CD4-positive, CD25-positive, alpha-beta regulatory T cell (primary cell): ENCODE results near the gene ZNF778. TPM values are rescaled to one million over a fixed set of nuclear protein-coding genes. Genes with fewer than 3 reads are reported as not detected.
"Not testable (repeated sequence)": the region's sequence is repeated elsewhere in the genome, so short reads cannot be mapped to it uniquely, and the experiment has no call there.

Source experiments
- ATAC-seq, 2 donors: fragments of 150-1000 bp; cut with Tn5 transposase; one replicate each; pipeline ENCODE4 v1.10.0; 2021; ENCODE audit warnings: low read depth in 2 of 2, moderate number of reproducible peaks in 2 of 2, moderate library complexity in 1 of 2
- DNase-seq, 3 donors: peaks; one replicate each; pipeline versions ENCODE4 v3.0.0 to v3.0.0-alpha.2; 2012 to 2022; ENCODE audit warnings: mixed read lengths in 1 of 3
- H3K27ac ChIP-seq: one replicate; pipeline ENCODE4 v1.7.0; 2013; ENCODE audit warnings: mild to moderate bottlenecking, low read length; ENCODE audit not compliant: insufficient read depth, poor library complexity, severe bottlenecking
- H3K27me3 ChIP-seq: one replicate; pipeline ENCODE4 v1.7.0; 2013; ENCODE audit warnings: low read length; ENCODE audit not compliant: control insufficient read depth, insufficient read depth
- H3K36me3 ChIP-seq: one replicate; pipeline ENCODE4 v1.7.0; 2013; ENCODE audit warnings: mild to moderate bottlenecking, low read length, moderate library complexity; ENCODE audit not compliant: control insufficient read depth, insufficient read depth
- H3K4me1 ChIP-seq: 2 replicates; pipeline ENCODE4 v1.7.0; 2013; ENCODE audit warnings: mild to moderate bottlenecking, low read length; ENCODE audit not compliant: insufficient read depth, control insufficient read depth, poor library complexity, severe bottlenecking
- H3K4me3 ChIP-seq: one replicate; pipeline ENCODE4 v1.7.0; 2013; ENCODE audit warnings: low read depth, mild to moderate bottlenecking, low read length, moderate library complexity
- H3K9me3 ChIP-seq, 2 experiments: 1 replicate in 1 of 2; 2 replicates in 1 of 2; pipeline ENCODE4 v1.7.0; 2013; ENCODE audit warnings: low read length in 2 of 2, mild to moderate bottlenecking in 1 of 2, moderate library complexity in 1 of 2; ENCODE audit not compliant: control insufficient read depth in 2 of 2
- H3K27ac Mint-ChIP-seq, 3 donors: one replicate each; pipeline ENCODE4 v1.8.0; 2020 to 2022; ENCODE audit warnings: mild to moderate bottlenecking in 3 of 3, mixed read lengths in 3 of 3, moderate library complexity in 2 of 3
- H3K27me3 Mint-ChIP-seq: one replicate; pipeline ENCODE4 v1.8.0; 2022; ENCODE audit warnings: mild to moderate bottlenecking, mixed read lengths
- H3K36me3 Mint-ChIP-seq: one replicate; pipeline ENCODE4 v1.8.0; 2020; ENCODE audit warnings: mixed read lengths
- H3K4me1 Mint-ChIP-seq, 4 donors: one replicate each; pipeline ENCODE4 v1.8.0; 2020 to 2022; ENCODE audit warnings: mixed read lengths in 4 of 4, mild to moderate bottlenecking in 1 of 4
- H3K4me3 Mint-ChIP-seq, 4 donors: one replicate each; pipeline ENCODE4 v1.8.0; 2020 to 2022; ENCODE audit warnings: mild to moderate bottlenecking in 4 of 4, mixed read lengths in 4 of 4, moderate library complexity in 3 of 4
- H3K9me3 Mint-ChIP-seq, 7 donors: one replicate each; pipeline ENCODE4 v1.8.0; 2020 to 2022; ENCODE audit warnings: mixed read lengths in 7 of 7, mild to moderate bottlenecking in 3 of 7, moderate library complexity in 2 of 7
- polyA plus RNA-seq, 4 donors: library from polyadenylated mRNA; unstranded; fragments of 300-500 nt; fragmentation: Illumina TruSeq; gene quantifications; one replicate each; pipeline ENCODE4 v1.2.3, GENCODE V29; 2021
- total RNA-seq: library from RNA; stranded (reverse); gene quantifications from one replicate; pipeline ENCODE4 v1.2.3, GENCODE V29; 2022

ZNF778 gene
- total and polyA plus RNA-seq, 5 donors from 2014 or later = 3.3 to 7.9 (median 4.5) TPM

GRCh38 chr16:89189358-89190025 lies 28.0 kb upstream of the ZNF778 start:
- no peak overlapping the region for H3K4me3 ChIP-seq
- no peaks in the 10 kb centered on the region for H3K9me3 ChIP-seq
- no peak overlapping the region for H3K27ac ChIP-seq
- peaks cover 11% of the 10 kb centered on the region for H3K27me3 Mint-ChIP-seq
- H3K36me3 ChIP-seq = no peaks in the 10 kb centered on the region
- DNase-seq = no peak
- no peak overlapping the region for H3K27ac Mint-ChIP-seq
- H3K4me1 ChIP-seq = peaks cover 7% of the 10 kb centered on the region
- H3K27me3 ChIP-seq = no peaks in the 10 kb centered on the region
- ATAC-seq = no peak
- peak overlapping the region in 2 of 4 donors; percentile 49 to 56 for H3K4me3 Mint-ChIP-seq
- peaks cover 0 to 10% (median 4%) of the 10 kb centered on the region in 4 donors for H3K4me1 Mint-ChIP-seq
- no peaks in the 10 kb centered on the region for H3K36me3 Mint-ChIP-seq
- peaks cover 0 to 4% (median 0%) of the 10 kb centered on the region in 7 donors for H3K9me3 Mint-ChIP-seq

- Histone ChIP-seq H3K9me3 (no peaks in the 10 kb centered on the region), H3K27me3 (no peaks in the 10 kb centered on the region), H3K4me3 (no peak overlapping the region), H3K4me1 (peaks cover 7% of the 10 kb centered on the region), H3K36me3 (no peaks in the 10 kb centered on the region), H3K27ac (no peak overlapping the region)
- peaks cover 11% of the 10 kb centered on the region for H3K27me3 Mint-ChIP-seq
- no peaks in the 10 kb centered on the region for H3K36me3 Mint-ChIP-seq
- peaks cover 0 to 10% (median 4%) of the 10 kb centered on the region in 4 donors for H3K4me1 Mint-ChIP-seq
- ATAC-seq (peak in 1 of 2 donors; percentile 11), DNase-seq (no peak)
- H3K27ac Mint-ChIP-seq = no peak overlapping the region
- H3K4me3 Mint-ChIP-seq = peak overlapping the region in 2 of 4 donors; percentile 49 to 77
- peaks cover 0 to 5% (median 0%) of the 10 kb centered on the region in 7 donors for H3K9me3 Mint-ChIP-seq
Measured at GRCh38 chr16:89190150-89190958, 27.1 kb upstream of the ZNF778 start.

- peaks cover 0 to 10% (median 4%) of the 10 kb centered on the region in 4 donors for H3K4me1 Mint-ChIP-seq
- Histone ChIP-seq H3K36me3 (no peaks in the 10 kb centered on the region), H3K27me3 (no peaks in the 10 kb centered on the region), H3K4me3 (no peak overlapping the region), H3K27ac (no peak overlapping the region), H3K4me1 (peaks cover 7% of the 10 kb centered on the region), H3K9me3 (no peaks in the 10 kb centered on the region)
- DNase-seq = no peak
- peak overlapping the region in 2 of 3 donors; percentile 47 to 62 for H3K27ac Mint-ChIP-seq
- ATAC-seq = no peak
- no peaks in the 10 kb centered on the region for H3K36me3 Mint-ChIP-seq
- peak overlapping the region; percentile 12 to 85 (median 62) for H3K4me3 Mint-ChIP-seq
- peaks cover 11% of the 10 kb centered on the region for H3K27me3 Mint-ChIP-seq
- peaks cover 0 to 5% (median 0%) of the 10 kb centered on the region in 7 donors for H3K9me3 Mint-ChIP-seq
Measured at GRCh38 chr16:89191033-89191900, 26.2 kb upstream of the ZNF778 start.

- Mint-ChIP-seq H3K9me3 (peaks cover 0 to 5% (median 0%) of the 10 kb centered on the region in 7 donors), H3K27me3 (peaks cover 11% of the 10 kb centered on the region), H3K4me3 (no peak overlapping the region), H3K4me1 (peaks cover 0 to 10% (median 4%) of the 10 kb centered on the region in 4 donors), H3K27ac (no peak overlapping the region), H3K36me3 (no peaks in the 10 kb centered on the region)
- H3K27me3 ChIP-seq = no peaks in the 10 kb centered on the region
- H3K27ac ChIP-seq = peak overlapping the region; percentile 23
- ATAC-seq (no peak), DNase-seq (no peak)
- peaks cover 7% of the 10 kb centered on the region for H3K4me1 ChIP-seq
- H3K36me3 ChIP-seq = no peaks in the 10 kb centered on the region
- H3K9me3 ChIP-seq = no peaks in the 10 kb centered on the region
- no peak overlapping the region for H3K4me3 ChIP-seq
Measured at GRCh38 chr16:89191901-89192185, 25.7 kb upstream of the ZNF778 start.

- not testable (repeated sequence) for H3K9me3 ChIP-seq, H3K27ac Mint-ChIP-seq, H3K36me3 ChIP-seq, H3K4me1 ChIP-seq, H3K27me3 Mint-ChIP-seq, H3K36me3 Mint-ChIP-seq, H3K9me3 Mint-ChIP-seq, H3K27me3 ChIP-seq, H3K4me3 ChIP-seq
- ATAC-seq = peak; percentile 4 to 19
- peak; percentile 38 to 78 (median 76) for DNase-seq
- peaks cover 0 to 10% (median 4%) of the 10 kb centered on the region in 4 donors for H3K4me1 Mint-ChIP-seq
- H3K27ac ChIP-seq = peak overlapping the region; percentile 23
- H3K4me3 Mint-ChIP-seq = peak overlapping the region in 1 of 4 donors; percentile 46
Measured at GRCh38 chr16:89192186-89192955, 25.1 kb upstream of the ZNF778 start.

GRCh38 chr16:89192956-89193575 lies 24.4 kb upstream of the ZNF778 start:
- Histone ChIP-seq H3K4me1 (peaks cover 7% of the 10 kb centered on the region), H3K27ac (no peak overlapping the region), H3K9me3 (no peaks in the 10 kb centered on the region), H3K27me3 (no peaks in the 10 kb centered on the region), H3K4me3 (no peak overlapping the region), H3K36me3 (no peaks in the 10 kb centered on the region)
- H3K27me3 Mint-ChIP-seq = peaks cover 6% of the 10 kb centered on the region
- peaks cover 0 to 5% (median 0%) of the 10 kb centered on the region in 7 donors for H3K9me3 Mint-ChIP-seq
- H3K27ac Mint-ChIP-seq = no peak overlapping the region
- H3K36me3 Mint-ChIP-seq = no peaks in the 10 kb centered on the region
- peak overlapping the region in 1 of 4 donors; percentile 46 for H3K4me3 Mint-ChIP-seq
- ATAC-seq (peak; percentile 28 to 40), DNase-seq (peak; percentile 49 to 62 (median 50))
- H3K4me1 Mint-ChIP-seq = peaks cover 0 to 10% (median 4%) of the 10 kb centered on the region in 4 donors
